AG09309 (cell line): ENCODE measurements around the gene SLCO3A1.

ENCODE experiments used
- DNase-seq: peaks from one replicate; pipeline ENCODE4 v3.0.0-alpha.2; 2010; ENCODE audit warnings: low read depth
- H3K4me3 ChIP-seq: 2 replicates; pipeline ENCODE4 v1.5.1; 2011; ENCODE audit warnings: mild to moderate bottlenecking, low read depth, low read length, moderate library complexity; ENCODE audit not compliant: control insufficient read depth
- CTCF ChIP-seq: IDR thresholded peaks from 2 replicates; pipeline ENCODE4 v1.5.1; 2011; ENCODE audit warnings: mild to moderate bottlenecking, low read depth, low read length, inconsistent platforms; ENCODE audit not compliant: insufficient read depth, control insufficient read depth; ENCODE audit errors: missing control alignments

SLCO3A1 gene

GRCh38 chr15:91857224-91857585 lies 3.7 kb downstream of the SLCO3A1 start:
- no peak for DNase-seq
- H3K4me3 ChIP-seq: no peak overlapping the region
- no peak for TF ChIP-seq CTCF

- H3K4me3 ChIP-seq: no peak overlapping the region
- TF ChIP-seq CTCF: no peak
- DNase-seq: no peak
These were observed 4.3 kb downstream of the SLCO3A1 start for GRCh38 chr15:91857772-91858171.

- H3K4me3 ChIP-seq: no peak overlapping the region
- no peak for TF ChIP-seq CTCF
- DNase-seq: no peak
These were observed 7.0 kb downstream of the SLCO3A1 start for GRCh38 chr15:91860498-91860897.

GRCh38 chr15:91861223-91861622 lies 7.7 kb downstream of the SLCO3A1 start:
- no peak for DNase-seq
- no peak for TF ChIP-seq CTCF
- H3K4me3 ChIP-seq: no peak overlapping the region

- DNase-seq: no peak
- no peak overlapping the region for H3K4me3 ChIP-seq
- TF ChIP-seq CTCF: no peak
These were observed 9.5 kb downstream of the SLCO3A1 start for GRCh38 chr15:91862891-91863504.

GRCh38 chr15:91863621-91864255 lies 10.2 kb downstream of the SLCO3A1 start:
- H3K4me3 ChIP-seq: no peak overlapping the region
- DNase-seq: no peak
- no peak for TF ChIP-seq CTCF
